ENCODE measurements around the gene WHAMM.

Gene WHAMM

GRCh38 chr15:82829234-82829633 lies 19.8 kb downstream of the WHAMM start:
- DNase-seq, result no peak
- no peaks in the 10 kb centered on the region for H3K27me3 ChIP-seq
- H3K4me3 ChIP-seq (ENCODE audit: low read depth, low read length), result no peak overlapping the region
- H3K9me3 ChIP-seq, result no peaks in the 10 kb centered on the region
- no peak for TF ChIP-seq CTCF (IDR thresholded peaks at IDR 0.05; ENCODE audit: low read depth, low read length)
- H3K4me1 ChIP-seq, result no peaks in the 10 kb centered on the region
- peaks cover 46% of the 10 kb centered on the region for H3K36me3 ChIP-seq

GRCh38 chr15:82830427-82831173 lies 21.2 kb downstream of the WHAMM start:
- DNase-seq, result no peak
- TF ChIP-seq CTCF (IDR thresholded peaks at IDR 0.05; ENCODE audit: low read depth, low read length), result no peak
- no peak overlapping the region for H3K4me3 ChIP-seq (ENCODE audit: low read depth, low read length)
- H3K36me3 ChIP-seq, result peaks cover 46% of the 10 kb centered on the region
- no peaks in the 10 kb centered on the region for H3K9me3 ChIP-seq
- no peaks in the 10 kb centered on the region for H3K4me1 ChIP-seq
- no peaks in the 10 kb centered on the region for H3K27me3 ChIP-seq

GRCh38 chr15:82831894-82832600 lies 22.6 kb downstream of the WHAMM start:
- Histone ChIP-seq H3K9me3 (no peaks in the 10 kb centered on the region), H3K27me3 (no peaks in the 10 kb centered on the region), H3K36me3 (peaks cover 43% of the 10 kb centered on the region), H3K4me1 (no peaks in the 10 kb centered on the region), H3K4me3 (ENCODE audit: low read depth, low read length) (no peak overlapping the region)
- DNase-seq, result no peak
- TF ChIP-seq CTCF (IDR thresholded peaks at IDR 0.05; ENCODE audit: low read depth, low read length), result no peak

GRCh38 chr15:82832601-82833361 lies 23.4 kb downstream of the WHAMM start:
- H3K4me3 ChIP-seq (ENCODE audit: low read depth, low read length), result no peak overlapping the region
- no peaks in the 10 kb centered on the region for H3K9me3 ChIP-seq
- no peak for TF ChIP-seq CTCF (IDR thresholded peaks at IDR 0.05; ENCODE audit: low read depth, low read length)
- no peaks in the 10 kb centered on the region for H3K27me3 ChIP-seq
- no peaks in the 10 kb centered on the region for H3K4me1 ChIP-seq
- H3K36me3 ChIP-seq, result peaks cover 40% of the 10 kb centered on the region
- no peak for DNase-seq

- Histone ChIP-seq H3K36me3 (peaks cover 34% of the 10 kb centered on the region), H3K4me1 (no peaks in the 10 kb centered on the region)
Observed at GRCh38 chr15:82833362-82833682, 23.9 kb downstream of the WHAMM start.

More at GRCh38 chr15:82833362-82833682, 23.9 kb downstream of the WHAMM start:
- H3K27me3 ChIP-seq, result no peaks in the 10 kb centered on the region
- H3K9me3 ChIP-seq, result no peaks in the 10 kb centered on the region
- no peak for TF ChIP-seq CTCF (IDR thresholded peaks at IDR 0.05; ENCODE audit: low read depth, low read length)
- no peak for DNase-seq
- H3K4me3 ChIP-seq (ENCODE audit: low read depth, low read length), result no peak overlapping the region
